Left renal cortex interstitium (tissue), 4 donors: Measurements from ENCODE around the gene SUPT3H. TPM values are rescaled to one million over a fixed set of nuclear protein-coding genes. Genes with fewer than 3 reads are reported as not detected.
"Not testable (repeated sequence)": the region's sequence is repeated elsewhere in the genome, so short reads cannot be mapped to it uniquely, and the experiment has no call there.

Experiments used
- DNase-seq, 4 donors: peaks; one replicate each; pipeline ENCODE4 v3.0.0-alpha.2; 2013; ENCODE audit warnings: low read depth in 4 of 4, low spot score in 2 of 4, missing footprints in 1 of 4
- polyA plus RNA-seq, 4 donors: library from polyadenylated mRNA; unstranded; fragments of 120-200 nt; gene quantifications; one replicate each; pipeline ENCODE4 v1.2.1, GENCODE V29; 2013; ENCODE audit not compliant: insufficient read length in 4 of 4

SUPT3H gene
- polyA plus RNA-seq, 4 donors: 18.8 to 24.9 (median 22.4) TPM

DNA sequence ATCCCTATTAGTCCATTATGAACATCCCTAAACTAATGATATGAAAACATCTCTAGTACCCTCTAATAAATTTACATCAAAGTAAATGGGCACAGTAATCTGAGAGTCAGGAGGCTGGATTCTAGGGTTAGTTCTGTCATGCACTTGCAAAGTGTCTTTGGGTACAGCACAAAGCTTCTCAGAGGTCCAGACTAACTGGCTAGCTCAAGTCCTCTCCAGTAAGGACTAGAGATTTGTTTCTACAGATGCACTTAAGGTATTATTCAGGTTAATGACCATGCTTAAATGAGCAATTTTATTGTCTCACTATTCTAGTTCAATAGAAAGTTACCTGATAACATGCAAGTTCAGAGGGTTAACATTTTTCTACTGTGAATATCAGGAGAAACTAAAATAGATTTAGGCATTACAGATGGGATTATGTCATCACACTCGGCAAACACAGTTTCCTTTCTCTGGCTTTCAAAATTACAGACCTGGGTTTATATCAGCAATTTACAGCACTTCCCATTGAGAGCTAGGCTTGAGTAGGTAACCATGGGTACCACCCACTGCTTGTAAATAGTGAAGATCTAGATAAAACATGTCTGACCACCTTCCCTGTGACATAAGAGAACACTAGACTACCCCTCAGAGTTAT is 452.5 kb downstream of the SUPT3H start:
- DNase-seq: no peak

DNA sequence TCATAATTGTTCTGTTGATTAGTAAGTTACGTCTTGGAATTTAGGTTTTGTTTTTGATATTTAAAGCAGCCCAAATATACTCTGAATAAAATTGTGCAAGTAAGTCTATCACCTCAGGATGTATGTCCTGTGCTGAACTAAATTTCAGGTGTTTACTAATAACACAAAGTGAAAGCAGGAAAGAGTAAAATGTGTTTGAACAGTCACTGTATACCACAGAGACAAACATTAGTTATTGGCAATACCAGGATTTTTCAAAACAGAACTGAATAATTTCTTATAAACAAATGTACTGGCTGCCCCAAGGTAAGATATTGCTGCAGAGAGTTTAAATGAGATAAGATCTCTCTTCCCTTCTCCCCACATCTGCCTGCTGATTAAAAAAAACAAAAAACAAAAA is 454.3 kb downstream of the SUPT3H start:
- no peak for DNase-seq

DNA sequence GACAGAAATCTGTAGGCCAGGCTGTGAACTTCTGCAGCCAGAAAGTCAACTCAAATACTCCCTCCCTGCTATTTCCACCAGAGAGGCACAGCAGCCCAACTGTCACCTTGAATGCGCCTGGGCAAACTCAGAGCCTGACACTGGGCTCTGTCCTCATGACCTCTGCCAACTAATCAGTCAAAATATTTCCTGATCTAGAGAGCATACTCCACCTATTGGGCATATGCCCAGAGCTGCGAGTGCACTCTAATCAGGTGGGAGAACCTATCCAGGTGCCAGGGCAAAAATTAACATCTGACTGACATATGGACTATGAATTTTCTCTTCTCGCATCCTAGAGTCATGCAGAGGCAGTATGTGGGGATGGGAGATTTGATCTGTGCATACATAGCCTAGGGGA is 455.9 kb downstream of the SUPT3H start:
- no peak for DNase-seq

DNA sequence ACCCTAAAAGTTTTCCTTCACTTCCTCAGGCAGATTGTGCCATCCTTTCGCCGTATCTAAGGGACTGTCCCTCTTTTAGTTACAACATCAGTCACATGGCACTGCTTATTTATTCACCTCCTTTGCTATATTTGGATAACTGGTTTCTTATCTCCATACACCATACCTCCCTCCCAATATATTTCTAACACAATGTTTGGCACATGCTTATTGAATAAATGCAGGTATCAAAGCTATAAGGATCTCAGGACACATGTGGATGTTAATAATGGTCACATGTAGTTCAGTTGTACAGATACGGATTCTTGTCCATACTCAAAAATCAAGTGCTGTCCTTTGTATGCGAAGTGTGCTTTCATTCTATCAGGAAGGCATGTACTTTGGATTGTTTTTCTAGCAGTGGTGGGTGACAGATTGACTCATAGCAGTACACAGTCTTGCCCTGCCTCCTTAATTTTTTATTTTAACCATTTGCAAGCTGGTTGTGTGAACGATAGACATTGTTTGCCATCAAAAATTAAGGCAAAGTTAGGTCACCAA is 456.7 kb downstream of the SUPT3H start:
- no peak for DNase-seq

DNA sequence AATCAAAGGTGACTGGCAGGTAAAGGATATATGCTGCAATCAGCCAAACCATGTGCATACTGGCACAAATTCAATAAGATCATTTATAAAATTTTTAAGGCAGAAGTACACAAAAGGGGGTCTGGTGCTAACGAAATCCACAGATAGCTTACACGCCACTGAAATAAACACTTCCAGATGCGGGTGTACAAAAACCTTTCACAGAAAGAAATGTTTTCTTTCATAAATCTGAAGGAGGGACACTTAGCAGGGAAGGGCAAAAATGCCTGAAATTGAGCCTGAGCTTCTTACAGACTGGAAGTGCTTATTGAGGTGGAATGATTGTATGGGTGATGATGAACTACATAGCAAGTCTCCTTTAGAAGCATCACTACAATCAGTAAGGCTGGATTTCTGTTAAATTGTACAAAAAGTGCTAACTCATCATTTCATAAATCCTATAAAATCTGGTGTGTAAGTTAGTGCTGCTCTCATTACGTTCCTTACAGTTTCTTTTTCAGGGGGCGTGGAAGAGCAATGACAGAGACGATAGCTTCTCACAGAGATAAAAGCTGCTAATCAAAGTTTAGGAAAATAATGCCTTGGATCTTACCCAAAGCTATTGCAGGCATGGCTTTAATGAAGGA is 458.9 kb downstream of the SUPT3H start:
- DNase-seq: no peak

DNA sequence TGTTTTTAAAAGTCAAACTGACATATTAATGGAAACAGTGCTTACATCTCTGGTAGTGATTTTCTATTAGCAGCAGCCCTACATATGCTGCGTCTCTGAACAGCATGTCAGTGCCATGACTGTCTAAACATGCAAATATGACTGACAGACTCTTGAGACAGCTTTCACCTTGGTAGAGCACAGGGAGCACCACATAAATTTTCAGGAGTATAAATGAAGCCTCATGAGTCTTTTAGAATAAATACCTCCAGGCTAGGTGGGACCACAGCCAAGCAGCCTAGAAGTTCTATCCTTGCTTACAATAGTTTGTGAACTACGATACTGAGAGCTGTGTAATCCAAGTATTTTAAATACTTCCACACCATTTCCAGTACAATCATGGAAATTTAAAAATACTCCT is 460.3 kb downstream of the SUPT3H start:
- DNase-seq: no peak

DNA sequence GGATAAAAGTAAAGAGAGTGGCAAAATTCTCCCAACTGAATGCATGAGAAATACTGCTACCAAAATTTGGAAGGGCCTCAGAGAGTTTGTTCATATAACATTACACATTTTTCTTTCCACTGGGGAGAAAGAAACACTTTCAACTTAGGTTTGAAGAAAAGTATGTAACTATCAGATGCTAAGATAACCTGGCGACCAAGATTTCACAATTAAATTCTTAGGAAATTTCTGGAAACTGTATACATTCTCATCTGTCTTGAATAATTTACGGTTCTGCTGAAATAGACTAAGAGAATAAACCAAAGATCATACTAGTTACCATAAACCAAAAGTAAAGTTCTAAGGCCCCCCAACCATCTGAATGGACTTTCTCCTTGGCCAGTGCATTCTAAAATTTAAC is 462.6 kb downstream of the SUPT3H start:
- no peak for DNase-seq

DNA sequence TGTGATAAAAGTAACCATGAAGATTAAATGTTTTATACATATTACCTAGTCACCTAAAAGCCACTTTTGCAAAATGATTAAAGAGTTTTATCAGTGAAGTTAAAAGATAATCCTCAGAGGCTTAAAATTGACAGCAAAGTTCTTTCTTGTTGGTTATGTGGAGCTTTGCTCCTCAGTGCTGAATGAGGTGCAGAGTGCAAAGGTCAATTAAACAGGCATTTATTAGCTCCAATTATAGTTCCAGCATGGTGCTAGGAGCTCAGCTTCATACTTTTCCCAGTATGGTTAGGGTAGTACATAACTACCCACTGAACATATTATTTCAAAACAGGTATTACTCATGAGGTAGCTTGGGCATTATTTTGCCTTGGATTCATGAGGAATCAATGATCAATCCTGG is 463.6 kb downstream of the SUPT3H start:
- DNase-seq: no peak

DNA sequence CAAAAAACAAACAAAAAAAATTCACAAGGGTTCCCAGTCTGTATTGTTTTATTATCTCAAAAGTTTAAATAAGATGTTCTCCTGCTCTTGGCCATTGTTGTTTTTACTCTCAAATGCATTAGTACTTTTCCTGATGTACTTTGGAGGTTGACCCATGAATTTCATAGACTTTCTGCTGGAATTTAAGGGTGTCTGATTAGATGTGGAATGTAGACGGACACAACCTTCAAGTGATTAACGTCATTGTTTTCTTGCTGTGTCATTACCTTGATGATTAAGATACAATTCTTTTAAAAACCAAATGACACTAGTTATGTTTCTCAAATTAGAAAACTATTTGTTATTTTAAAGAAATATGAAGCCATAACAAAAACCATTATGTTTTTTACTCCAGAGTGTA is 471.0 kb downstream of the SUPT3H start:
- DNase-seq: no peak

DNA sequence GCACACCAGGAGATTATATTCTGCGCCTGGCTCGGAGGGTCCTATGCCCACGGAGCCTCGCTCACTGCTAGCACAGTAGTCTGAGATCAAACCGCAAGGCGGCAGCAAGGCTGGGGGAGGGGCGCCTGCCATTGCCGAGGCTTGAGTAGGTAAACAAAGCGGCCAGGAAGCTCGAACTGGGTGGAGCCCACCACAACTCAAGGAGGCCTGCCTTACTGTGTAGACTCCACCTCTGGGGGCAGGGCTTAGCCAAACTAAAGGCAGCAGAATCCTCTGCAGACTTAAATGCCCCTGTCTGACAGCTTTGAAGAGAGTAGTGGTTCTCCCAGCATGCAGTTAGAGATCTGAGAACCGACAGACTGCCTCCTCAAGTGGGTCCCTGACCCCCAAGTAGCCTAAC is 477.4 kb downstream of the SUPT3H start:
- not testable (repeated sequence) for DNase-seq

DNA sequence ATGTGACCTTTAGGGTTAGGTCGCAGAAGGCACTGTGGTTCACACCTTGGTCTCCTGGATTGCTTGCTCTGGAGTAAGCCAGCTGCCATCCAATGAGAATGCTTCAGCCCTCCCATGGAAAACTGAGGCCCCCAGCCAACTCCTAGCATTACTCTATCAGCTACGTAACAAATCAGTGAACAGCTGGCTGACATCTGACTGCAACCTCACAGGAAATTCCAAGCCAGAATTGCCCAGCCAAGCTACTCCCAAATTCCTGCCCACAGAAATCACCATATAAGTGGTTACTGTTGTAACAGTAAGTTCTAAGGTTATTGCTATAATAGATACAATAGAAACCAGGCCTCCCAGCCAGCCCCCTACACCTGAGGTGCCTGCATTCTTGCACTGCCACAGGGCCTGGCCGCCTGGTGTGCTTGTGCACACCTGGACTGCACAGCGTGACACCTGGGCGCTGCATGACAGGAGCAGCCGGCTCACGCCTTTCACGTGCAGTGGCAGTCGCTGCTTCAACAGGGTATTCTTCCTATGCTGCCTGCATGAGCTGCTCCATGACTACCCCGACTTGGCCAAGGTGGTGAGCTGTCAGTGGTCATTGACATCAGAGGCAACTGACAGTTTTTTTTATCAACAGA is 479.3 kb downstream of the SUPT3H start:
- no peak for DNase-seq

DNA sequence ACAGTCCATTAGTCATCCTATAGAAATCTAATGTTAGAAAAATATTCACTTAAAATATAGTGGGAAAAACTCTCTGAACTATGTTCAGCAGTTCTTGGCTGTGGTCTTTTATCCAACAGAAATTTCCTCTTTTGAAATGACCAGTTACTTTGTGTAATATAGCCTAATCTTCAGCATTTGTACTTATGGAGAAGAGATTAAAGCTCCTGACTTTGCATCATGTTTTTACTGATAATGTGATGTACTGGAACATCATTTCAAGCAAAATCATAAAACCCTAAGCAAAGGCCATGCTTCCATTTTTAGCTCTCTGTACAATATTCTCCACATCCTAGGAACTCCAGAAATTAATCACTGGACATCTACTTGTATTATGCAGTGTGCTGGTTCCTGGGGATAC is 480.4 kb downstream of the SUPT3H start:
- no peak for DNase-seq

DNA sequence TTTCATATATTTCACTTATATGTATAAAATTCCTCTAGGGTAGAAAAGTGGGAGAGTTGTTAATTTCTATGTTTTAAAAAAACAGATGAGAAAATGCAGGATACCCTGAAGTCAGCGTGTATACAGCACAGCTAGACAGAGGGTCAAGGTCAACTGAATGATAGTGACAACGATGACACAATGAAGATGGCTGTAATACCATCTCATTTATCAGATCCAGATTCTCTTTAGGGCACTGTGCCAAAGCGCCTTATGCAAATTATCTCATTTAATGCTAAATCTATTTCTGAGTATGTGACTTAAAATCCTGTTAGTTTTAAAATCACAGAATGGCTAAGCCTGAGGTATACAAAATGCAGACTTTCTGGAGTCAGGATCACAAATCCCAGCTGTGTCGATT is 481.0 kb downstream of the SUPT3H start:
- no peak for DNase-seq

DNA sequence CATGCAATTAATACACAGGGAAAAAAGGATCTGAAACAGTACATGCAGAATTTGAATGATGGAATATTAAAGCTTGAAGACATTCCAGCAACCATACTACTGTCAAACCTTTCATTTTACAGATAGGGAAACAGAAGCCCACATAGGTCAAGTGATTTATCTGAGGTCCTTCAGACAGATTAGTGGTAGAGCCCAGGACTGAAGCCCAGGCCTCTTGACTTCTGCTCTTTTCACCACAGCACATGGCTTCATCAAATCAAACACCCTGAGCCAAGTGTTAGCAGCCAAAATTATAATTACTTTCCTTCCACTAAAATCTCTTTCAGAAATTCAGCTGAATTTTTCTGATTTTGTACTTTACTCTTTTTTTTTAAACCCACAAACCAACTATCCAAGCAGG is 485.2 kb downstream of the SUPT3H start:
- no peak for DNase-seq

DNA sequence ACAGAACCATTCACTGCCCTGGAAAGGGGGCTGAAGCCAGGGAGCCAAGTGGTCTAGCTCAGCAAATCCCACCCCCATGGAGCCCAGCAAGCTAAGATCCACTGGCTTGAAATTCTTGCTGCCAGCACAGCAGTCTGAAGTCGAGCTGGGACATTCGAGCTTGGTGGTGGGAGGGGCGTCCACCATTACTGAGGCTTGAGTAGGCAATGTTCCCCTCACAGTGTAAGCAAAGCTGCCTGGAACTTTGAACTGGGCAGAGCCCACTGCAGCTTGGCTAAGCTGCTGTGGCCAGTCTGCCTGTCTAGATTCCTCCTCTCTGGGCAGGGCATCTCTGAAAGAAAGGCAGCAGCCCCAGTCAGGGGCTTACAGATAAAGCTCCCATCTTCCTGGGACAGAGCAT is 498.7 kb downstream of the SUPT3H start:
- not testable (repeated sequence) for DNase-seq

DNA sequence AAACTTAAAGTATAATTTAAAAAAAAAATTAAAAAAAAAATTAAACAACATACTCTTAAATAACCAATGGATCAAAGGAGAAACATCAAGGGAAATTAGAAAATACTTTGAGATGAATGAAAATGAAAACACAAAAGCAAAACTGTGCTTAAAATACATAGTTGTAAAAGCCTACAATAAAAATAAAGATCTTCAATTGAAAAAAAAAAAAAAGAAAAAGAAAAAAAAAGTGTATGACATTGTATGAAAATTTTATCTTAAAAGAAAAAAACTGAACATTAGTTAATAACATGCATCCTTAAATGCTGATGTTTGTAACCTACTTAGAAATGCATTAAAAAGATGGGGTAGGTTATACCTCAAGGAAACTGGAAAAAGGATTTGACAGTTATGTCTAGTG is 501.1 kb downstream of the SUPT3H start:
- not testable (repeated sequence) for DNase-seq

DNA sequence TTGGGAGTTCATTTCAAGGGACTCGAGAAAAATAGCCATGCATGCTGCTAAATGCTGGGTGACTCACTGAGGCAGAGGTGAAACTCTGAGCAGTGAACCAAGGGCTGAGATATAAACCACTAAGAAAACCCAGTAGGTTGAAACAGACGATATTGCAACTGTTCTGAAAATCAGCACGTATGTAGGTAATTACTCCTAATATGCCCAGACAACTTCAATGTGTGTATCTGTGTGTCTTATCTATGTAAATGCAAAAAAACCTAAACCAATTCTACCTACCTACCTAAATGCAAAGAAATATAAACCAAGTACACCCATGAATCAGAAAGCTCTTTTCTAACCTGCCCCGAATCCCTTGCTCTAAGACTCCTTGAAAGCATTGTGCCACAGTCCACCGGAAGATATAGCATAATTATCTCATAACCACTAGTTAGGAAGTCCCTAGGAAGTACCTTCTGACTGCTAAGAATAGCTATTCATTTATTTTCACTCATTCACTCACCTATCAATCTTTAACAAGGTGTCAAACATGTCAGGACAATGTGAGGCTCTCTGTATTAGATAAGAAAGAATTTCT is 508.3 kb downstream of the SUPT3H start:
- no peak for DNase-seq

DNA sequence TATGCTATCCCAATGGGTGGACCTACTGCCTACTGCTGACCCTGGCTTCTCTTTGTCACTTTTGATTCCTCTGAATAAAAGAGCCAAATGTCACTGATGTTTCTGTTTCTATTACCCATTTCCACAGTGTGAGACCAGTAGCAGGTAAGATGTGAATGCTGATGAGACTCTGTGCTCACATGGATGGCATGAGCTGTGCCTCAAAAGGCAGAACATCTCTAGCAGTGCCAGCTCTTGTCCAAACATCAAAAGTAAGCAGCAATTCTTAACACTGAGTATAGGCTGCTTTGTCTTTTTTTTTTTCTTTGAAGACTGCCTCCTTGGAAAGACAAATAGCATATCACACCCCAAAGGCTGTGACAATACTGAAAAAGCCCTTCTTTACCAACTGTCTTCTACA is 508.8 kb downstream of the SUPT3H start:
- no peak for DNase-seq

DNA sequence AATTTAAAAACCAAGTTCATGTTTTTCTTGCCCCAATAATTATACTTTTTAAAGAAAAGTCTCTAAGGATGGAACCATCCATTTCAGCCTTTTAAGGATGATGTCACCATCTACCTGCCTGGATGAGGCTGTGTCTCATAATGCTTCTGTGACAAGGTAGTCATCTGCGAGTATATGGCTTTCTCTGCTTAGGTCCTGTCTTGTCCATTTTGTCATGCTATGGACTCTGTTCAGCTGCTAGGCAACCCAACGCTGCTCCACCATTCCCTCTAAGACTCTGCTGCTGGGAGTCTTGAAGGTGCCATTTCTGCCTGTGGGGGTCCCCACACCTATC is 509.4 kb downstream of the SUPT3H start:
- no peak for DNase-seq

DNA sequence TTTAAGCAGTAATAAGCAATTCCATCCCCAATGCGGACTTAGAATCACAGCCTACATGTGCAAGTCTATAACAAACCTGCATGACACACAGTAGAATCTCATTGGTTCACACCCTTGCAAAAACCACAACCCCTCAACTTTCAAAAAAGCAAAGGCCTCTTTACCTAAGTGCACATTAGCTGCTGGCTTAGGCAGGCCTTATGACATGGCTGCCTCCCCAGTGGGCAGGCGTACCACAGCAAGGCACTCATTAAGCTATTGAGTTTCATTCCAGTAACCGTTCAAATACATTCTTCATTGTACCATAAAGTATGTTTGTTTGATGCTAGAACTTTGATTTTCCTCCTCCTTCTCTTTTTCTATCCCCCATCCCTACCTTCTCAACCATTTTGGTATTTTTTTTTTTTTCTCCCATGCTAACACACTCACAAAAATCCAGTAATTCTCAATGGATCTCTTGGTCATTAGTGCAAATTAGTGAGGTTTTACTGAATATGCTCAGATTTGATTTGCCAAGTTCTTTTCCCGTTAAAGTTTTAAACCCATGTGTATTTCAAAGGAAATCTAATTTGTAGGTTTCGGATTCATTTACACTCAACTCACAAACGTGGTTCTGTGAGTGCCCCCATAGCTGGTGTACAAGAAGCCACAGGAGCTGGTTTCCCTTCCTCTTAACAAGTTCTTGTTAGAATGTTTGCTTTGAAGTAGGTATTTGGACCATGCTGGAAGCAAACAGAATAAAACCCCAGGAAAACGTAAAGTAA is 510.0 kb downstream of the SUPT3H start:
- DNase-seq: no peak

DNA sequence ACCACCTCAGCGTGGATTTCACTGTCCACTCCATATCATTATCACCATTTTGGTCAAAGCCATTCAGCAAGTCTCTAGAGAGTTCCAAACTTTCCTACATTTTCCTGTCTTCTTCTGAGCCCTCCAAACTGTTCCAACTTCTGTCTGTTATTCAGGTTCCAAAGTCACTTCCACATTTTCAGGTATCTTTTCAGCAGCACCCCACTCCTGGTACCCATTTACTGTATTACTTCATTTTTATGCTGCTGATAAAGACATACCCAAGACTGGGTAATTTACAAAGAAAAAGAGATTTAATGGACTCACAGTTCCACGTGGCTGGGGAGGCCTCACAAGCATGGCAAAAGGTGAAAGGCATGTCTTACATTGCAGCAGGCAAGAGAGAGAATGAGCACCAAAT is 512.5 kb downstream of the SUPT3H start:
- DNase-seq: not testable (repeated sequence)
